ENCODE data around the gene SP7. TPM values are rescaled to one million over a fixed set of nuclear protein-coding genes. Genes with fewer than 3 reads are reported as not detected.

SP7 gene
- total and polyA plus RNA-seq, 9 of the 15 experiments (the other 6 are each of a cell fraction or from before 2014, with no cell fraction given) = 0.04 TPM; not detected in 8

DNA sequence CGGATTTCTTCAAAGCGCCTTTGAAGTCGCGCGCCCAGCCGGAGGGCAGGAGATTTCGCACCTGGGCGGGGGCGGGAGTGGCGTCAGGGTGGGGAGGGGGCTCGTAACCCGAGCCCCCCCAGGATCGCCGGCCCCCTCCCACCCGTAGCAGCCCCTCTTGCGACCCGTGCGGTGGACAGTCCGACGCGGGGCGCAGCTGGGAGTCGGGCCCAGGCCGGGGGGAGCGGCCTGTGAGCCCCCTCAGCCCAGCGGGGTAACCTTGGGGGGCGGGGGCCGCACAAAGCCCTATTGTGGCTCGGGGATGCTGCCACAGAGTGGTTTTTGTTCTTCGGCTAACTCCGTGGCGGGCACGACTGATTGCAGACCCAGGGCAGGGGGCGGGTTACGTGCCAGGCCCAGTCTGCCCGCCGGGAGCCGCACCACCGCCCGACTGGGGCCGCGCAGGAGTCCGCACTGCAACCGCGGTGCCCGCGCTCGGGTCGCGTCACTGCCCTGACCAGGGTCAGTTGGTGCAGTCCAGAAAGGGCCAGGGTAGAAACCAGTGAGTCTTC is 10.6 kb downstream of the SP7 start:
- TF ChIP-seq SLC30A9 (CRISPR knock-in tag; IDR thresholded peaks at IDR 0.05) = no peak
- TF ChIP-seq STAG1 (CRISPR knock-in tag; IDR thresholded peaks at IDR 0.05; ENCODE audit: borderline replicate concordance) = 0 out of 2 replicates have a peak, but pooled peaks have one; percentile 22
- no peak for TF ChIP-seq BRCA1 (IDR thresholded peaks at IDR 0.05)
- TF ChIP-seq BRCA1 (CRISPR knock-in tag; IDR thresholded peaks at IDR 0.05) = 0 out of 2 replicates have a peak, but pooled peaks have one; percentile 24
- TF ChIP-seq ZNF146 (CRISPR knock-in tag; IDR thresholded peaks at IDR 0.05; ENCODE audit: unreplicated experiment) = no peak
- 0 out of 2 replicates have a peak, but pooled peaks have one; percentile 6 for TF ChIP-seq EGR1 (conservative IDR thresholded peaks at IDR 0.05)
- H3K9ac ChIP-seq (ENCODE audit: insufficient read depth in 1 of 2, low read depth in 2 of 2, low read length in 2 of 2) = peak overlapping the region; percentile 79 to 95
- no peak for ATAC-seq
- H3K9me3 ChIP-seq (replicated peaks; ENCODE audit: control insufficient read depth, insufficient read depth, low read depth, low read length) = no peaks in the 10 kb centered on the region
- H3K9me1 ChIP-seq (ENCODE audit: control insufficient read depth, insufficient read depth, low read length) = no peaks in the 10 kb centered on the region
- in situ Hi-C loops (cut with MboI) (loop anchor here (10.0 kb wide), 1 partner anchor 179 kb away; the partner anchor contains the start of genes NPFF and TARBP2), intact Hi-C loops (cut with micrococcal nuclease) (loop anchor here (1.0 to 10.0 kb wide), 2 partner anchors 99 to 176 kb away; partner anchors contain the start of genes AMHR2 and TARBP2)
- 86% methylated on average over 15 of the region's 50 CpGs for WGBS (ENCODE audit: insufficient coverage, low coverage, missing lambda C conversion rate)
- H3K27me3 ChIP-seq (ENCODE audit: control insufficient read depth in 2 of 2, insufficient read depth in 2 of 2, low read length in 2 of 2) = no peaks in the 10 kb centered on the region
- H2AFZ ChIP-seq (ENCODE audit: low read depth, low read length) = peak overlapping the region; percentile 98
- no peak for FAIRE-seq
- H3K4me2 ChIP-seq (ENCODE audit: insufficient read depth, low read length) = peak overlapping the region; percentile 97; the same call in 1 of the 2 replicates
- no peak for DNase-seq (ENCODE audit: extremely low read depth in 1 of 4, low spot score in 3 of 4)
- POLR2A ChIA-PET = interaction anchor here (0.6 to 3.1 kb wide), 8 partner anchors 9 to 176 kb away, joined by 3 to 15 read pairs (median 5); partner anchors contain the start of gene TARBP2
- H4K20me1 ChIP-seq (replicated peaks; ENCODE audit: control insufficient read depth, insufficient read depth, low read length) = no peaks in the 10 kb centered on the region
- H3K79me2 ChIP-seq (ENCODE audit: control insufficient read depth, insufficient read depth, low read length) = peaks cover 5% of the 10 kb centered on the region; the same call in 2 of the 3 replicates
- no peaks in the 10 kb centered on the region for H3K36me3 ChIP-seq (ENCODE audit: control insufficient read depth, insufficient read depth, low read length)
- peak overlapping the region; percentile 85 for H3K27ac ChIP-seq (ENCODE audit: extremely low read depth, low read depth, low read length)
- peak overlapping the region; percentile 51 for H3K4me3 ChIP-seq
- CTCF ChIA-PET (ENCODE audit: low intra/inter-chr PET ratio) = interaction anchor here (0.6 to 2.6 kb wide), 4 partner anchors 16 to 183 kb away, joined by 3 to 20 read pairs (median 4); no protein-coding TSS in a partner anchor
- no TSS peak for BruUV-seq (replicated peaks)
- H3K4me1 ChIP-seq (replicated peaks in 1 of 2; ENCODE audit: control insufficient read depth in 2 of 2, insufficient read depth in 2 of 2, low read length in 2 of 2) = peaks cover 26 to 55% of the 10 kb centered on the region in 2 experiments

All from K562 (cell line).